Kidney (tissue), 14 donors: ENCODE results near the gene CHL1. TPM values are rescaled to one million over a fixed set of nuclear protein-coding genes. Genes with fewer than 3 reads are reported as not detected.

ENCODE experiments used
- DNase-seq, 5 donors: peaks; one replicate each; pipeline ENCODE4 v3.0.0-alpha.2; 2013 to 2020
- FAIRE-seq: peaks from 2 replicates; lab custom pipeline; 2012; peaks lifted over from hg19 to GRCh38; lab: Jason Lieb, UNC
- H3K27ac ChIP-seq, 2 donors: one replicate each; pipeline ENCODE4 v1.7.0; 2013; ENCODE audit warnings: low read depth in 2 of 2, low read length in 2 of 2, inconsistent platforms in 1 of 2
- H3K27me3 ChIP-seq: one replicate; pipeline ENCODE4 v1.7.1; 2013; ENCODE audit warnings: low read length, inconsistent platforms; ENCODE audit not compliant: control insufficient read depth, insufficient read depth
- H3K36me3 ChIP-seq, 3 donors: one replicate each; pipeline versions ENCODE4 v1.7.0 to v1.7.1; 2013; ENCODE audit warnings: low read length in 3 of 3, control low read depth in 1 of 3, inconsistent platforms in 1 of 3; ENCODE audit not compliant: insufficient read depth in 3 of 3, control insufficient read depth in 2 of 3
- H3K4me1 ChIP-seq, 3 donors: one replicate each; pipeline versions ENCODE4 v1.7.0 to v1.7.1; 2013; ENCODE audit warnings: low read length in 3 of 3, inconsistent platforms in 1 of 3, low read depth in 1 of 3; ENCODE audit not compliant: control insufficient read depth in 2 of 3, insufficient read depth in 2 of 3
- H3K4me3 ChIP-seq, 3 donors: one replicate each; pipeline versions ENCODE4 v1.7.0 to v1.8.1; 2013; ENCODE audit warnings: low read length in 3 of 3, control low read depth in 1 of 3, inconsistent platforms in 1 of 3
- H3K9ac ChIP-seq, 3 donors: one replicate each; pipeline versions ENCODE4 v1.7.0 to v1.7.1; 2013; ENCODE audit warnings: low read length in 3 of 3, control low read depth in 1 of 3, inconsistent platforms in 1 of 3
- H3K9me3 ChIP-seq, 3 donors: one replicate each; pipeline versions ENCODE4 v1.7.0 to v1.7.1; 2013; ENCODE audit warnings: low read length in 3 of 3, control low read depth in 1 of 3, inconsistent platforms in 1 of 3; ENCODE audit not compliant: control insufficient read depth in 2 of 3, insufficient read depth in 1 of 3
- CTCF ChIP-seq: IDR thresholded peaks from 3 replicates; pipeline ENCODE4 v1.5.1; 2012; ENCODE audit warnings: mild to moderate bottlenecking, moderate library complexity, borderline replicate concordance; ENCODE audit not compliant: insufficient read depth; ENCODE audit errors: extremely low read depth
- intact Hi-C: fragments of 100-400 bp; cut with DNase I; formaldehyde crosslinking; loops from one replicate; pipeline ENCODE4 v1.11.1; 2022
- polyA plus RNA-seq: library from polyadenylated mRNA; stranded (reverse); fragments of 350-450 nt; fragmentation: Illumina TruSeq; extraction: RNeasy Lipid Tissue Mini Kit (QIAGEN cat#74804); gene quantifications from one replicate; pipeline ENCODE4 v1.2.3, GENCODE V29; 2014; ENCODE audit warnings: low read depth, low replicate concordance; ENCODE audit not compliant: insufficient read depth
- total RNA-seq: library from RNA; stranded (reverse); fragmentation: NEBNext Ultra II Directional; extraction: Animal tissue kit (Norgen Biotek cat#: 25700); gene quantifications from one replicate; pipeline ENCODE4 v1.2.1, GENCODE V29; 2021
- donor health status: control.
- donor health status: control.
- donor health status: control.
- donor health status: control.
- donor health status: control.
- donor health status: DM: yes; HTN: yes; CAD: no.
- donor health status: Normal renal cell carcinoma (clear cell type).

Gene CHL1
- total and polyA plus RNA-seq, 2 donors from 2014 or later = 10.6 to 109 TPM

GRCh38 chr3:229183-229661 is 32.7 kb downstream of the CHL1 start:
- Histone ChIP-seq H3K4me3 (peak overlapping the region in 1 of 3 donors; percentile 29), H3K27me3 (no peaks in the 10 kb centered on the region), H3K36me3 (no peaks in the 10 kb centered on the region), H3K27ac (no peak overlapping the region), H3K4me1 (peaks cover 0 to 2% (median 0%) of the 10 kb centered on the region in 3 donors), H3K9ac (no peak overlapping the region), H3K9me3 (no peaks in the 10 kb centered on the region)
- TF ChIP-seq CTCF = no peak
- intact Hi-C loops = no loop called here
- FAIRE-seq (no peak), DNase-seq (peak in 1 of 5 donors; percentile 23)

GRCh38 chr3:236881-237280 is 40.3 kb downstream of the CHL1 start:
- Histone ChIP-seq H3K9ac (no peak overlapping the region), H3K27me3 (no peaks in the 10 kb centered on the region), H3K27ac (no peak overlapping the region), H3K4me3 (no peak overlapping the region), H3K9me3 (no peaks in the 10 kb centered on the region), H3K4me1 (no peaks in the 10 kb centered on the region), H3K36me3 (no peaks in the 10 kb centered on the region)
- TF ChIP-seq CTCF = no peak
- DNase-seq (no peak), FAIRE-seq (no peak)
- intact Hi-C loops = no loop called here

GRCh38 chr3:242602-243355 is 46.2 kb downstream of the CHL1 start:
- Histone ChIP-seq H3K27ac (peak overlapping the region in 1 of 2 donors; percentile 35), H3K9ac (no peak overlapping the region), H3K9me3 (no peaks in the 10 kb centered on the region), H3K27me3 (no peaks in the 10 kb centered on the region), H3K4me3 (no peak overlapping the region), H3K36me3 (no peaks in the 10 kb centered on the region), H3K4me1 (peaks cover 0 to 12% (median 2%) of the 10 kb centered on the region in 3 donors)
- intact Hi-C loops = no loop called here
- no peak for TF ChIP-seq CTCF
- FAIRE-seq = no peak
- no peak for DNase-seq
